Measurements from ENCODE around the gene KIT.

Gene KIT

GRCh38 chr4:54707406-54707805 lies 49.6 kb downstream of the KIT start:
- DNase-seq, result no peak

- no peak for DNase-seq
Measured at GRCh38 chr4:54708339-54709279, 50.9 kb downstream of the KIT start.

GRCh38 chr4:54709400-54709799 lies 51.6 kb downstream of the KIT start:
- no peak for DNase-seq

GRCh38 chr4:54712206-54712605 lies 54.4 kb downstream of the KIT start:
- no peak for DNase-seq

GRCh38 chr4:54714631-54715030 lies 56.9 kb downstream of the KIT start:
- DNase-seq, result no peak

GRCh38 chr4:54716478-54717065 lies 58.8 kb downstream of the KIT start:
- DNase-seq, result no peak

GRCh38 chr4:54717694-54718093 lies 59.9 kb downstream of the KIT start:
- DNase-seq, result no peak

- DNase-seq, result no peak
Measured at GRCh38 chr4:54719378-54719777, 61.6 kb downstream of the KIT start.

GRCh38 chr4:54723220-54723619 lies 65.5 kb downstream of the KIT start:
- DNase-seq, result no peak

- DNase-seq, result no peak
Measured at GRCh38 chr4:54723820-54724219, 66.1 kb downstream of the KIT start.

GRCh38 chr4:54726907-54727306 lies 69.2 kb downstream of the KIT start:
- DNase-seq, result no peak

- DNase-seq, result no peak
Measured at GRCh38 chr4:54727346-54727745, 69.6 kb downstream of the KIT start.

- DNase-seq, result no peak
Measured at GRCh38 chr4:54728368-54728767, 70.6 kb downstream of the KIT start.

GRCh38 chr4:54729256-54729655 lies 71.5 kb downstream of the KIT start:
- DNase-seq, result no peak

- DNase-seq, result no peak
Measured at GRCh38 chr4:54730581-54730980, 72.8 kb downstream of the KIT start.

- DNase-seq, result no peak
Measured at GRCh38 chr4:54731552-54731951, 73.8 kb downstream of the KIT start.

GRCh38 chr4:54731976-54732375 lies 74.2 kb downstream of the KIT start:
- DNase-seq, result no peak

- no peak for DNase-seq
Measured at GRCh38 chr4:54737421-54737820, 79.7 kb downstream of the KIT start.

GRCh38 chr4:54741202-54741601 lies 83.4 kb downstream of the KIT start:
- DNase-seq, result no peak

GRCh38 chr4:54742636-54743399 lies 85.1 kb downstream of the KIT start:
- no peak for DNase-seq

- no peak for DNase-seq
Measured at GRCh38 chr4:54743562-54743961, 85.8 kb downstream of the KIT start.

GRCh38 chr4:54744487-54744886 lies 86.7 kb downstream of the KIT start:
- no peak for DNase-seq

GRCh38 chr4:54745031-54745770 lies 87.4 kb downstream of the KIT start:
- no peak for DNase-seq
